Activated CD4-positive, alpha-beta T cell treated with anti-CD3 and anti-CD28 coated beads, Interleukin-2, amount 50 U/mL, for 4 hours (primary cell): ENCODE measurements around the gene APOC3.

Source experiments
- DNase-seq, 2 experiments: peaks; one replicate each; pipeline ENCODE4 v3.0.0-alpha.2; 2020

APOC3 gene

GRCh38 chr11:116852261-116853031 is 22.7 kb downstream of the APOC3 start:
- no peak for DNase-seq

GRCh38 chr11:116853461-116854073 is 23.9 kb downstream of the APOC3 start:
- peak; percentile 35 to 44 for DNase-seq

- DNase-seq, result no peak
These were observed 25.7 kb downstream of the APOC3 start for GRCh38 chr11:116855413-116855812.

- no peak for DNase-seq
These were observed 26.7 kb downstream of the APOC3 start for GRCh38 chr11:116856423-116856822.

GRCh38 chr11:116857316-116857715 is 27.6 kb downstream of the APOC3 start:
- no peak for DNase-seq

- DNase-seq, result no peak
These were observed 28.2 kb downstream of the APOC3 start for GRCh38 chr11:116857936-116858335.

- no peak for DNase-seq
These were observed 29.5 kb downstream of the APOC3 start for GRCh38 chr11:116859175-116859574.

- no peak for DNase-seq
These were observed 30.6 kb downstream of the APOC3 start for GRCh38 chr11:116860303-116860702.

- DNase-seq, result no peak
These were observed 31.8 kb downstream of the APOC3 start for GRCh38 chr11:116861539-116861938.

- DNase-seq, result no peak
These were observed 32.5 kb downstream of the APOC3 start for GRCh38 chr11:116862185-116862584.

GRCh38 chr11:116862951-116863350 is 33.2 kb downstream of the APOC3 start:
- no peak for DNase-seq

- DNase-seq, result no peak
These were observed 34.8 kb downstream of the APOC3 start for GRCh38 chr11:116864531-116864930.

GRCh38 chr11:116865696-116866095 is 36.0 kb downstream of the APOC3 start:
- DNase-seq, result no peak

- no peak for DNase-seq
These were observed 37.2 kb downstream of the APOC3 start for GRCh38 chr11:116866804-116867455.

- no peak for DNase-seq
These were observed 37.9 kb downstream of the APOC3 start for GRCh38 chr11:116867619-116868018.

- DNase-seq, result no peak
These were observed 38.4 kb downstream of the APOC3 start for GRCh38 chr11:116868066-116868465.

GRCh38 chr11:116869610-116870009 is 39.9 kb downstream of the APOC3 start:
- no peak for DNase-seq

- no peak for DNase-seq
These were observed 40.3 kb downstream of the APOC3 start for GRCh38 chr11:116870054-116870453.

- DNase-seq, result no peak
These were observed 41.5 kb downstream of the APOC3 start for GRCh38 chr11:116871248-116871647.

GRCh38 chr11:116873381-116873780 is 43.7 kb downstream of the APOC3 start:
- no peak for DNase-seq

GRCh38 chr11:116874251-116874650 is 44.5 kb downstream of the APOC3 start:
- no peak for DNase-seq

GRCh38 chr11:116875194-116875593 is 45.5 kb downstream of the APOC3 start:
- DNase-seq, result no peak

- no peak for DNase-seq
These were observed 46.9 kb downstream of the APOC3 start for GRCh38 chr11:116876656-116877055.
